Stomach (tissue), 9 donors: Measurements from ENCODE around the gene CLDN20. TPM values are rescaled to one million over a fixed set of nuclear protein-coding genes. Genes with fewer than 3 reads are reported as not detected.
A peak's percentile ranks its signal among the peaks of the same experiment; 100 is the strongest.
"Not testable (repeated sequence)": the region's sequence is repeated elsewhere in the genome, so short reads cannot be mapped to it uniquely, and the experiment has no call there.

Experiments used
- DNase-seq, 2 donors: peaks; one replicate each; pipeline versions ENCODE4 v3.0.0 to v3.0.0-alpha.2; 2013 to 2019
- H3K27ac ChIP-seq, 5 donors: fragments of 200-600 bp in 4 of 5; sonication (generic) in 4 of 5; one replicate each; pipeline ENCODE4 v1.5.1; 2013 to 2019; ENCODE audit warnings: mild to moderate bottlenecking in 1 of 5, moderate library complexity in 1 of 5
- H3K27me3 ChIP-seq, 3 donors: fragments of 200-600 bp; sonication (generic); one replicate each; pipeline ENCODE4 v1.5.1; 2017 to 2019; ENCODE audit warnings: mixed run types in 1 of 3
- H3K36me3 ChIP-seq, 4 donors: fragments of 200-600 bp; sonication (generic); 1 replicate in 3 of 4; 2 replicates in 1 of 4; pipeline ENCODE4 v1.5.1; 2016 to 2019
- H3K4me1 ChIP-seq, 4 donors: fragments of 200-600 bp; sonication (generic); one replicate each; pipeline ENCODE4 v1.5.1; 2016 to 2019
- H3K4me3 ChIP-seq, 4 donors: fragments of 200-600 bp; sonication (generic) in 3 of 4; one replicate each; pipeline ENCODE4 v1.5.1; 2016 to 2019; ENCODE audit warnings: mild to moderate bottlenecking in 1 of 4
- H3K9me3 ChIP-seq, 4 donors: fragments of 200-600 bp; sonication (generic); one replicate each; pipeline ENCODE4 v1.5.1; 2016 to 2019
- CTCF ChIP-seq, 7 experiments: fragments of 450-650 bp in 4 of 7; fragments of 200-600 bp in 3 of 7; sonication (generic) in 3 of 7; IDR thresholded peaks; one replicate each; pipeline ENCODE4 v1.5.1; 2016 to 2019; ENCODE audit warnings: antibody characterized with exemption in 7 of 7, control low read depth in 2 of 7, mild to moderate bottlenecking in 1 of 7
- EP300 ChIP-seq: sonication (generic); formaldehyde crosslinking; IDR thresholded peaks from one replicate; pipeline ENCODE4 v1.6.1; 2017; ENCODE audit warnings: antibody characterized with exemption
- POLR2A ChIP-seq, 4 donors: fragments of 450-650 bp; IDR thresholded peaks; one replicate each; pipeline ENCODE4 v1.6.1; 2016; ENCODE audit warnings: antibody characterized with exemption in 4 of 4, control low read depth in 2 of 4, mild to moderate bottlenecking in 1 of 4, moderate library complexity in 1 of 4
- POLR2AphosphoS5 ChIP-seq, 3 donors: sonication (generic); formaldehyde crosslinking; IDR thresholded peaks; one replicate each; pipeline ENCODE4 v1.6.1; 2016; ENCODE audit warnings: antibody characterized with exemption in 3 of 3
- WGBS, 5 donors: extraction: QIAGEN DNeasy Blood & Tissue Kit in 3 of 5; methylation state at CpG; one replicate each; pipeline versions ENCODE4 v1.1.5 to v1.1.7; 2013 to 2018; 5-methylcytosine and 5-hydroxymethylcytosine counted together
- intact Hi-C: fragments of 100-400 bp; cut with DNase I; formaldehyde crosslinking; loops from one replicate; pipeline ENCODE4 v1.15.1; 2023; ENCODE audit warnings: low total_unique reads
- polyA plus RNA-seq, 3 donors: library from polyadenylated mRNA; stranded (reverse); fragments of 200-250 nt; gene quantifications; one replicate each; pipeline ENCODE4 v1.2.3, GENCODE V29; 2013
- total RNA-seq, 5 donors: library from RNA; depleted of rRNA; stranded (reverse); fragments of >200 nt; gene quantifications; one replicate each; pipeline versions ENCODE4 v1.1.0 to v1.2.3, GENCODE V29; 2014 to 2016
- donor health status: healthy with polysubstance abuse.
- donor health status: Bipolar disorder and iron deficiency.
- donor health status: healthy.

Gene CLDN20
- total and polyA plus RNA-seq, 8 donors, result not detected

- Histone ChIP-seq H3K36me3 (no peaks in the 10 kb centered on the region), H3K9me3 (no peaks in the 10 kb centered on the region), H3K27ac (no peak overlapping the region), H3K4me3 (no peak overlapping the region), H3K4me1 (peaks cover 0 to 16% (median 0%) of the 10 kb centered on the region in 4 donors), H3K27me3 (no peaks in the 10 kb centered on the region)
- DNase-seq, result no peak
- 83 to 94% (median 87%) methylated on average over 7 of the region's 7 CpGs for WGBS, 5 donors
- intact Hi-C loops, result no loop called here
- TF ChIP-seq EP300, result no peak
- TF ChIP-seq CTCF (IDR thresholded peaks at IDR 0.05), result no peak
These were observed 39.2 kb upstream of the CLDN20 start for GRCh38 chr6:155224618-155225017.

DNA sequence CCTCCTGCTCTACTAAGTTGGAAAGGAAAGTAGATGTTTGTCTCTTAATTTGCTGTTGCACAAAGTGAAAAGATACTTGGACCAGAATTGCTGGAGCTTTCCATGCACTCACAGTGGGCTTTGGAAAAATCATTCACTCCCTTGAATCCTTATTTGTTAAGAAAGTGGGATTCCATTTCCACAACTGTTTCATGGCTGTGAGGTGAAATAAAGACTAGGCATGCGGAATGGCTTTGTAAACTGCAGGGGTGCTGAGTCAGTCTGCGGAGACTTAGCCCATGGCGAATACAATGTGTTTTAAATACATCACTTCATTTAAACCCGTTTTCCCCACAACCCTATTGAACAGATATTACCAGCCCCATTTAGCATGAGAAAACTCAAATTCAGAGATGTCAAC lies 36.8 kb upstream of the CLDN20 start:
- H3K27me3 ChIP-seq, result no peaks in the 10 kb centered on the region
- DNase-seq, result no peak
- intact Hi-C loops, result no loop called here
- WGBS, 5 donors, result 86 to 96% (median 92%) methylated on average over 4 of the region's 4 CpGs
- no peak overlapping the region for H3K4me3 ChIP-seq
- no peaks in the 10 kb centered on the region for H3K9me3 ChIP-seq
- peaks cover 0 to 5% (median 0%) of the 10 kb centered on the region in 4 donors for H3K4me1 ChIP-seq
- TF ChIP-seq POLR2AphosphoS5 (IDR thresholded peaks at IDR 0.05), result no peak
- no peak for TF ChIP-seq EP300
- TF ChIP-seq POLR2A (IDR thresholded peaks at IDR 0.05), result no peak
- TF ChIP-seq CTCF (IDR thresholded peaks at IDR 0.05), result no peak
- no peaks in the 10 kb centered on the region for H3K36me3 ChIP-seq
- no peak overlapping the region for H3K27ac ChIP-seq

- 64 to 91% (median 74%) methylated on average over 13 of the region's 13 CpGs for WGBS, 5 donors
- Histone ChIP-seq H3K27me3 (no peaks in the 10 kb centered on the region), H3K27ac (no peak overlapping the region), H3K36me3 (no peaks in the 10 kb centered on the region), H3K4me3 (no peak overlapping the region), H3K4me1 (peaks cover 0 to 5% (median 0%) of the 10 kb centered on the region in 4 donors), H3K9me3 (no peaks in the 10 kb centered on the region)
- no peak for TF ChIP-seq POLR2A (IDR thresholded peaks at IDR 0.05)
- TF ChIP-seq POLR2AphosphoS5 (IDR thresholded peaks at IDR 0.05), result no peak
- no peak for TF ChIP-seq EP300
- TF ChIP-seq CTCF (IDR thresholded peaks at IDR 0.05), result no peak
- intact Hi-C loops, result no loop called here
- peak in 1 of 2 donors; percentile 48 for DNase-seq
These were observed 35.2 kb upstream of the CLDN20 start for GRCh38 chr6:155228546-155229166.

- DNase-seq, H3K4me1 ChIP-seq, H3K4me3 ChIP-seq, H3K36me3 ChIP-seq, H3K9me3 ChIP-seq, H3K27me3 ChIP-seq, intact Hi-C loops, H3K27ac ChIP-seq: not testable (repeated sequence)
- 79 to 96% (median 89%) methylated on average over 4 of the region's 4 CpGs for WGBS, 5 donors
These were observed 32.8 kb upstream of the CLDN20 start for GRCh38 chr6:155230975-155231374.

DNA sequence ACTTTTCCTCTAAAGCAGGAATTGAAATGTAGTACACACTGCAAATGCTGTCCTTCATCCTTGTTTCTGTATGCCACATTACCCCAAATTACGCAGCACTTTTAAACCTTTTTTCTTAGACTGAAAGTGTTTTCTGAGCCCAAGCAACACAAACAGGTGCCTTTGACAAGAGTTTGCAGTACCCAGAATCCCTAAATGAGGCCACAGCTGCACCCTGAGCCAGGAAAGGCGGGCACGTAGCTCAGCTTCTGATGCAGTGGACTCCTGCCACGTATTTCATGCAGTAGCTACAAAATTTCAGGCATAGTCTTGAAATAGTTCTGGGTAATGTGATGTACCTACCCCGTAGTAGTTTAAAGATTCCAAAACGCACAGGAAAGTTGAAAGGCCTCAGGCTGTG lies 31.0 kb upstream of the CLDN20 start:
- Histone ChIP-seq H3K4me3 (no peak overlapping the region), H3K27ac (no peak overlapping the region), H3K36me3 (no peaks in the 10 kb centered on the region), H3K9me3 (peaks cover 0 to 5% (median 2%) of the 10 kb centered on the region in 4 donors), H3K27me3 (no peaks in the 10 kb centered on the region), H3K4me1 (peaks cover 0 to 7% (median 2%) of the 10 kb centered on the region in 4 donors)
- WGBS, 5 donors, result 70 to 94% (median 86%) methylated on average over 6 of the region's 6 CpGs
- intact Hi-C loops, result no loop called here
- DNase-seq, result no peak
- TF ChIP-seq POLR2A (IDR thresholded peaks at IDR 0.05), result no peak
- no peak for TF ChIP-seq POLR2AphosphoS5 (IDR thresholded peaks at IDR 0.05)
- no peak for TF ChIP-seq EP300
- no peak for TF ChIP-seq CTCF (IDR thresholded peaks at IDR 0.05)
